ENCODE data around the gene THRB.

DNA sequence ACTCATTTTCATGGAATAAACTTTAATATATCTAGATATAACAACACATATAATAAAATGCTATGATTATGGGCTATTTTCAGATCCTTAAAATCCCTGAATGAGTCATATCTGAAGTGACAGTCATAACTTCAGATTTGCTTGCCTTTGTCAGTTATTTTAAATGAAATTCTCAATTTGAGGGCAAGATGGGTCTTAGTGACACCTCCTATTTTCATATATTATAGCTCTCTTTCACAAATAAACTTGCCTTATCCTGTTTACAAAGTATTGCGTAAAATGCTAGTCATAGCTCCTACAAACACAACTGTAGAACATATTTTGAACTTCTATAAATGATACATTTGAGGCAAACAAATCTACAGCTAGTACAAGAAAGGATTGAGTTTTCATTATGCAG is 6.2 kb upstream of the THRB start:
- TF ChIP-seq CTCF (IDR thresholded peaks at IDR 0.05; ENCODE audit: poor library complexity) (no peak), EZH2 (IDR thresholded peaks at IDR 0.05; ENCODE audit: borderline replicate concordance) (no peak), EZH2phosphoT487 (IDR thresholded peaks at IDR 0.05; ENCODE audit: low read depth, severe bottlenecking, unreplicated experiment) (no peak)
